Activated naive CD8-positive, alpha-beta T cell treated with anti-CD3 and anti-CD28 coated beads for 36 hours (primary cell): ENCODE measurements around the gene ESRRG. TPM values are rescaled to one million over a fixed set of nuclear protein-coding genes. Genes with fewer than 3 reads are reported as not detected.

ENCODE experiments used
- DNase-seq: peaks from one replicate; pipeline ENCODE4 v3.0.0; 2021
- H3K27ac Mint-ChIP-seq: one replicate; pipeline ENCODE4 v1.8.0; 2022; ENCODE audit warnings: mild to moderate bottlenecking, moderate library complexity, mixed read lengths
- H3K27me3 Mint-ChIP-seq: one replicate; pipeline ENCODE4 v1.8.0; 2022; ENCODE audit warnings: mild to moderate bottlenecking, mixed read lengths
- H3K36me3 Mint-ChIP-seq: one replicate; pipeline ENCODE4 v1.8.0; 2021; ENCODE audit warnings: mild to moderate bottlenecking, mixed read lengths
- H3K4me1 Mint-ChIP-seq: one replicate; pipeline ENCODE4 v1.8.0; 2021; ENCODE audit warnings: mixed read lengths
- H3K4me3 Mint-ChIP-seq: one replicate; pipeline ENCODE4 v1.8.0; 2022; ENCODE audit warnings: mild to moderate bottlenecking, moderate library complexity, mixed read lengths
- H3K9me3 Mint-ChIP-seq: one replicate; pipeline ENCODE4 v1.8.0; 2022; ENCODE audit warnings: mixed read lengths
- total RNA-seq, 2 experiments: library from RNA; stranded (reverse); gene quantifications; one replicate each; pipeline ENCODE4 v1.2.3, GENCODE V29; 2021

Gene ESRRG
- total RNA-seq, 2 experiments from 2014 or later, result not detected

GRCh38 chr1:216499581-216500272, 223.5 kb downstream of the ESRRG start:
- Mint-ChIP-seq H3K27me3 (no peaks in the 10 kb centered on the region), H3K4me1 (no peaks in the 10 kb centered on the region)

GRCh38 chr1:216498277-216498676, 225.0 kb downstream of the ESRRG start:
- no peak for DNase-seq
- H3K27me3 Mint-ChIP-seq, result no peaks in the 10 kb centered on the region
- no peaks in the 10 kb centered on the region for H3K36me3 Mint-ChIP-seq
- no peak overlapping the region for H3K4me3 Mint-ChIP-seq
- no peak overlapping the region for H3K27ac Mint-ChIP-seq
- H3K4me1 Mint-ChIP-seq, result no peaks in the 10 kb centered on the region
- peaks cover 3% of the 10 kb centered on the region for H3K9me3 Mint-ChIP-seq

More at GRCh38 chr1:216499581-216500272, 223.5 kb downstream of the ESRRG start:
- no peak for DNase-seq
- no peaks in the 10 kb centered on the region for H3K9me3 Mint-ChIP-seq
- H3K36me3 Mint-ChIP-seq, result no peaks in the 10 kb centered on the region
- no peak overlapping the region for H3K4me3 Mint-ChIP-seq
- no peak overlapping the region for H3K27ac Mint-ChIP-seq

- DNase-seq, result no peak
- no peaks in the 10 kb centered on the region for H3K36me3 Mint-ChIP-seq
- no peak overlapping the region for H3K27ac Mint-ChIP-seq
- H3K4me1 Mint-ChIP-seq, result no peaks in the 10 kb centered on the region
- H3K9me3 Mint-ChIP-seq, result peaks cover 4% of the 10 kb centered on the region
- no peak overlapping the region for H3K4me3 Mint-ChIP-seq
- H3K27me3 Mint-ChIP-seq, result no peaks in the 10 kb centered on the region
Measured at GRCh38 chr1:216485042-216485441, 238.2 kb downstream of the ESRRG start.

GRCh38 chr1:216483672-216484401, 239.4 kb downstream of the ESRRG start:
- no peak for DNase-seq
- Mint-ChIP-seq H3K4me1 (no peaks in the 10 kb centered on the region), H3K4me3 (no peak overlapping the region), H3K27ac (no peak overlapping the region), H3K27me3 (no peaks in the 10 kb centered on the region), H3K36me3 (no peaks in the 10 kb centered on the region), H3K9me3 (peaks cover 4% of the 10 kb centered on the region)

- H3K36me3 Mint-ChIP-seq, result no peaks in the 10 kb centered on the region
- H3K27ac Mint-ChIP-seq, result no peak overlapping the region
- H3K9me3 Mint-ChIP-seq, result peaks cover 4% of the 10 kb centered on the region
- no peak overlapping the region for H3K4me3 Mint-ChIP-seq
- no peaks in the 10 kb centered on the region for H3K4me1 Mint-ChIP-seq
- no peaks in the 10 kb centered on the region for H3K27me3 Mint-ChIP-seq
- DNase-seq, result no peak
Measured at GRCh38 chr1:216482620-216483019, 240.6 kb downstream of the ESRRG start.

GRCh38 chr1:216478238-216478637, 245.0 kb downstream of the ESRRG start:
- Mint-ChIP-seq H3K27ac (no peak overlapping the region), H3K4me3 (no peak overlapping the region), H3K36me3 (no peaks in the 10 kb centered on the region), H3K9me3 (peaks cover 4% of the 10 kb centered on the region), H3K4me1 (no peaks in the 10 kb centered on the region), H3K27me3 (no peaks in the 10 kb centered on the region)
- DNase-seq, result no peak

- no peaks in the 10 kb centered on the region for H3K4me1 Mint-ChIP-seq
- peaks cover 3% of the 10 kb centered on the region for H3K9me3 Mint-ChIP-seq
- H3K36me3 Mint-ChIP-seq, result no peaks in the 10 kb centered on the region
- H3K27me3 Mint-ChIP-seq, result no peaks in the 10 kb centered on the region
- DNase-seq, result no peak
- H3K27ac Mint-ChIP-seq, result no peak overlapping the region
- H3K4me3 Mint-ChIP-seq, result no peak overlapping the region
Measured at GRCh38 chr1:216476341-216476740, 246.9 kb downstream of the ESRRG start.

GRCh38 chr1:216475659-216476276, 247.5 kb downstream of the ESRRG start:
- H3K4me3 Mint-ChIP-seq, result no peak overlapping the region

GRCh38 chr1:216466162-216466801, 256.9 kb downstream of the ESRRG start:
- no peak for DNase-seq
- Mint-ChIP-seq H3K4me1 (no peaks in the 10 kb centered on the region), H3K36me3 (no peaks in the 10 kb centered on the region), H3K27ac (no peak overlapping the region), H3K9me3 (no peaks in the 10 kb centered on the region), H3K4me3 (no peak overlapping the region), H3K27me3 (no peaks in the 10 kb centered on the region)

More at GRCh38 chr1:216475659-216476276, 247.5 kb downstream of the ESRRG start:
- Mint-ChIP-seq H3K27ac (no peak overlapping the region), H3K4me1 (no peaks in the 10 kb centered on the region), H3K9me3 (no peaks in the 10 kb centered on the region), H3K27me3 (no peaks in the 10 kb centered on the region), H3K36me3 (no peaks in the 10 kb centered on the region)
- no peak for DNase-seq

GRCh38 chr1:216464489-216464888, 258.7 kb downstream of the ESRRG start:
- Mint-ChIP-seq H3K27me3 (no peaks in the 10 kb centered on the region), H3K9me3 (no peaks in the 10 kb centered on the region), H3K27ac (no peak overlapping the region), H3K36me3 (no peaks in the 10 kb centered on the region), H3K4me1 (no peaks in the 10 kb centered on the region), H3K4me3 (no peak overlapping the region)
- DNase-seq, result no peak

GRCh38 chr1:216462066-216462775, 261.0 kb downstream of the ESRRG start:
- Mint-ChIP-seq H3K4me3 (no peak overlapping the region), H3K4me1 (no peaks in the 10 kb centered on the region), H3K36me3 (no peaks in the 10 kb centered on the region), H3K27ac (no peak overlapping the region), H3K9me3 (no peaks in the 10 kb centered on the region), H3K27me3 (no peaks in the 10 kb centered on the region)
- no peak for DNase-seq

- H3K9me3 Mint-ChIP-seq, result peaks cover 1% of the 10 kb centered on the region
- DNase-seq, result no peak
- no peaks in the 10 kb centered on the region for H3K27me3 Mint-ChIP-seq
- H3K4me3 Mint-ChIP-seq, result no peak overlapping the region
- H3K27ac Mint-ChIP-seq, result no peak overlapping the region
- no peaks in the 10 kb centered on the region for H3K4me1 Mint-ChIP-seq
- no peaks in the 10 kb centered on the region for H3K36me3 Mint-ChIP-seq
Measured at GRCh38 chr1:216461466-216461865, 261.8 kb downstream of the ESRRG start.

- H3K9me3 Mint-ChIP-seq, result peaks cover 2% of the 10 kb centered on the region
- no peaks in the 10 kb centered on the region for H3K36me3 Mint-ChIP-seq
- no peaks in the 10 kb centered on the region for H3K27me3 Mint-ChIP-seq
- H3K4me1 Mint-ChIP-seq, result no peaks in the 10 kb centered on the region
- no peak overlapping the region for H3K4me3 Mint-ChIP-seq
- no peak for DNase-seq
- no peak overlapping the region for H3K27ac Mint-ChIP-seq
Measured at GRCh38 chr1:216459651-216460207, 263.5 kb downstream of the ESRRG start.

GRCh38 chr1:216458812-216459211, 264.4 kb downstream of the ESRRG start:
- Mint-ChIP-seq H3K4me3 (no peak overlapping the region), H3K4me1 (no peaks in the 10 kb centered on the region), H3K36me3 (no peaks in the 10 kb centered on the region), H3K27ac (no peak overlapping the region), H3K9me3 (peaks cover 2% of the 10 kb centered on the region), H3K27me3 (no peaks in the 10 kb centered on the region)
- no peak for DNase-seq
